PC-9 (cell line): Measurements from ENCODE around the gene KCNH8. TPM values are rescaled to one million over a fixed set of nuclear protein-coding genes. Genes with fewer than 3 reads are reported as not detected.

Source experiments
- BruUV-seq: library from RNA; stranded (reverse); fragments of 400-500 nt; replicated peaks from 2 replicates; lab custom pipeline; 2021; lab: Mats Ljungman, UMichigan
- CTCF ChIA-PET: fragments of 300-600 bp; sonication (Branson Sonifier 250); formaldehyde crosslinking; loops from one replicate; lab custom pipeline; 2022; ENCODE audit warnings: antibody characterized with exemption; lab: Charles Lee
- POLR2A ChIA-PET: fragments of 300-600 bp; sonication (Branson Sonifier 250); formaldehyde crosslinking; loops from one replicate; lab custom pipeline; 2022; ENCODE audit warnings: antibody characterized with exemption; ENCODE audit not compliant: unreplicated experiment; lab: Charles Lee
- DNase-seq, 2 experiments: peaks; one replicate each; pipeline versions ENCODE4 v3.0.0 to v3.0.0-alpha.2; 2015 to 2022; ENCODE audit warnings: mixed read lengths in 1 of 2
- H2AFZ ChIP-seq: fragments of 200-600 bp; sonication (generic); 2 replicates; pipeline ENCODE4 v1.8.1; 2017; ENCODE audit warnings: antibody characterized with exemption
- H3F3A ChIP-seq: fragments of 200-600 bp; sonication (generic); 2 replicates; pipeline ENCODE4 v1.8.1; 2017; ENCODE audit warnings: antibody characterized with exemption, mild to moderate bottlenecking, low read depth; ENCODE audit not compliant: insufficient read depth
- H3K27ac ChIP-seq: fragments of 200-600 bp; sonication (generic); 2 replicates; pipeline ENCODE4 v1.6.1; 2016; ENCODE audit warnings: mixed run types
- H3K27me3 ChIP-seq: fragments of 200-600 bp; sonication (generic); 2 replicates; pipeline ENCODE4 v1.6.1; 2016; ENCODE audit warnings: low read depth, mixed run types; ENCODE audit not compliant: insufficient read depth
- H3K36me3 ChIP-seq: fragments of 200-600 bp; sonication (generic); 2 replicates; pipeline ENCODE4 v1.6.1; 2016; ENCODE audit warnings: low read depth, mixed run types
- H3K4me1 ChIP-seq: fragments of 200-600 bp; sonication (generic); replicated peaks from 2 replicates; pipeline ENCODE4 v1.6.1; 2016; ENCODE audit warnings: mixed run types; ENCODE audit not compliant: insufficient read depth
- H3K4me2 ChIP-seq: fragments of 200-600 bp; sonication (generic); 2 replicates; pipeline ENCODE4 v1.6.1; 2017; ENCODE audit warnings: mixed run types
- H3K4me3 ChIP-seq: fragments of 200-600 bp; sonication (generic); 2 replicates; pipeline ENCODE4 v1.6.1; 2016; ENCODE audit warnings: mixed run types
- H3K79me2 ChIP-seq: fragments of 200-600 bp; sonication (generic); 2 replicates; pipeline ENCODE4 v1.6.1; 2017; ENCODE audit warnings: low read depth, mixed run types
- H3K9me2 ChIP-seq: fragments of 200-600 bp; sonication (generic); 2 replicates; pipeline ENCODE4 v1.8.1; 2017; ENCODE audit warnings: mild to moderate bottlenecking; ENCODE audit not compliant: insufficient read depth
- H3K9me3 ChIP-seq: fragments of 200-600 bp; sonication (generic); 2 replicates; pipeline ENCODE4 v1.8.1; 2016; ENCODE audit warnings: low read depth; ENCODE audit not compliant: insufficient read depth
- H4K20me1 ChIP-seq: fragments of 200-600 bp; sonication (generic); 2 replicates; pipeline ENCODE4 v1.8.1; 2017; ENCODE audit not compliant: insufficient read depth
- CTCF ChIP-seq: fragments of 200-600 bp; sonication (generic); conservative IDR thresholded peaks from 2 replicates; pipeline ENCODE4 v1.6.1; 2017; ENCODE audit warnings: mixed run types, antibody characterized with exemption, mild to moderate bottlenecking, moderate library complexity
- EZH2 ChIP-seq: fragments of 200-600 bp; sonication (generic); IDR thresholded peaks from 2 replicates; pipeline ENCODE4 v1.8.0; 2017; ENCODE audit warnings: antibody characterized with exemption, low read depth
- intact Hi-C: fragments of 100-400 bp; cut with micrococcal nuclease; formaldehyde crosslinking; loops from one replicate; pipeline ENCODE4 v1.10.0; 2022; ENCODE audit not compliant: unreplicated experiment
- total RNA-seq: library from RNA; stranded (reverse); gene quantifications from 2 replicates; pipeline ENCODE4 v1.2.3, GENCODE V29; 2021

Gene KCNH8
- total RNA-seq, 1 experiment from 2014 or later, result 0.63 TPM

DNA sequence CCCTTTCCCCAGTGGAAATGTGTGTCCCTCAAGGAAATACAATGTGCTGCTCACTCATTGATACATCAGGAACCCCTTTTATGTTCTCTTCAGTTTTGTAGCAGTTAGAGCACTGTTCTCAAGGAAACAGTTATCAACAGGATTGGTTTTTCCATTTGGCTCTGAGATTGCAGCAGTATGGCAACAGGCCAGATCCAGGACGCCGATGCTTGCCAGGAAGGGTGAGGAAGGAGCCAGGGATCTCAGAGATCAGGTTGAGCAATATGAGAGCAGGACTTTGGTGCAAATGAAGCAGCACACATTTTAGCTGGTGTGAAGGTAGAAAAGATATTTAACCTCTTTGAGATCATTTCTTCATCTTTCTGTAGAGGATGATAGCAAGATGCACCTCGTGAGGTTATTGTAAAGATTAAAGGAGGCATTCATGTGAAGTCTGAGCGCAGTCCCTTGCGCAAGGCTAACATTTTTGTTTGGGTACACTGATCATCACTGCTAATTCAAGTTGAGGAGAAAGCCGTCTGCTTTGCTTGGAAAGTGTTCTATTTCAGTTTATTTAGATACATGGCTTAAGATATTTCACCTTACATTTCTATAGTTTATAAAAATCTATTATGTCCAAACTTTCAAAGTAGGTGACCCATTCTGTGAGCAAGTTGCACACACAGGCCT lies 68.5 kb downstream of the KCNH8 start:
- POLR2A ChIA-PET, result no interaction called here
- H3K4me3 ChIP-seq, result no peak overlapping the region
- CTCF ChIA-PET, result no interaction called here
- no peaks in the 10 kb centered on the region for H3K9me3 ChIP-seq
- no peak overlapping the region for H3K27ac ChIP-seq
- H2AFZ ChIP-seq, result no peak overlapping the region
- no peaks in the 10 kb centered on the region for H3K9me2 ChIP-seq
- H4K20me1 ChIP-seq, result no peaks in the 10 kb centered on the region
- no peaks in the 10 kb centered on the region for H3F3A ChIP-seq
- TF ChIP-seq CTCF (no peak), EZH2 (no peak)
- DNase-seq, result no peak
- H3K27me3 ChIP-seq, result no peaks in the 10 kb centered on the region
- BruUV-seq, result no TSS peak
- no peaks in the 10 kb centered on the region for H3K79me2 ChIP-seq
- intact Hi-C loops, result no loop called here
- H3K4me1 ChIP-seq, result peaks cover 5% of the 10 kb centered on the region; the same call in 1 of the 2 replicates
- H3K36me3 ChIP-seq, result no peaks in the 10 kb centered on the region
- no peak overlapping the region for H3K4me2 ChIP-seq

- Histone ChIP-seq H3F3A (no peaks in the 10 kb centered on the region), H3K27me3 (no peaks in the 10 kb centered on the region), H3K79me2 (no peaks in the 10 kb centered on the region), H3K9me2 (no peaks in the 10 kb centered on the region), H4K20me1 (no peaks in the 10 kb centered on the region), H3K36me3 (no peaks in the 10 kb centered on the region), H3K4me3 (no peak overlapping the region), H3K9me3 (no peaks in the 10 kb centered on the region), H3K4me2 (no peak overlapping the region), H3K27ac (no peak overlapping the region), H3K4me1 (peaks cover 5% of the 10 kb centered on the region; the same call in 1 of the 2 replicates), H2AFZ (no peak overlapping the region)
- no peak for DNase-seq
- TF ChIP-seq CTCF (no peak), EZH2 (no peak)
- no TSS peak for BruUV-seq
- intact Hi-C loops, result no loop called here
- CTCF ChIA-PET, result no interaction called here
- POLR2A ChIA-PET, result no interaction called here
These were observed 72.0 kb downstream of the KCNH8 start for GRCh38 chr3:19220311-19220710.

GRCh38 chr3:19221081-19221480 lies 72.8 kb downstream of the KCNH8 start:
- no peak overlapping the region for H3K27ac ChIP-seq
- H4K20me1 ChIP-seq, result no peaks in the 10 kb centered on the region
- H3F3A ChIP-seq, result no peaks in the 10 kb centered on the region
- BruUV-seq, result no TSS peak
- intact Hi-C loops, result no loop called here
- H2AFZ ChIP-seq, result no peak overlapping the region
- ChIA-PET CTCF (interaction anchor here (0.7 kb wide), 1 partner anchor 9 kb away, joined by 5 read pairs; no protein-coding TSS in a partner anchor), POLR2A (interaction anchor here (0.5 kb wide), 2 partner anchors 26 to 955 kb away, joined by 4 to 7 read pairs; no protein-coding TSS in a partner anchor)
- H3K4me2 ChIP-seq, result no peak overlapping the region
- no peaks in the 10 kb centered on the region for H3K36me3 ChIP-seq
- no peaks in the 10 kb centered on the region for H3K9me2 ChIP-seq
- no peak overlapping the region for H3K4me3 ChIP-seq
- H3K27me3 ChIP-seq, result no peaks in the 10 kb centered on the region
- H3K9me3 ChIP-seq, result no peaks in the 10 kb centered on the region
- no peaks in the 10 kb centered on the region for H3K79me2 ChIP-seq
- H3K4me1 ChIP-seq, result peaks cover 5% of the 10 kb centered on the region; the same call in 1 of the 2 replicates
- TF ChIP-seq EZH2, result no peak
- DNase-seq, result peak in 1 of 2 experiments; percentile 36
